ENCODE data around the gene NTN1.
"Not testable (repeated sequence)": the region's sequence is repeated elsewhere in the genome, so short reads cannot be mapped to it uniquely, and the experiment has no call there.

Gene NTN1

GRCh38 chr17:9104370-9105041, 83.2 kb downstream of the NTN1 start:
- TF ChIP-seq Cebpa-rat (IDR thresholded peaks at IDR 0.05): 0 out of 22 replicates have a peak, but pooled peaks of 1 of the 11 experiments have one; percentile 3
- no peak overlapping the region for H3K9ac ChIP-seq

GRCh38 chr17:9105068-9105868, 84.0 kb downstream of the NTN1 start:
- Histone ChIP-seq H3K4me2 (no peak overlapping the region), H3K9me3 (replicated peaks in 1 of 11) (peaks cover 4 to 25% (median 15%) of the 10 kb centered on the region in 11 experiments; a peak in 14 of 22 replicates), H4K20me1 (no peaks in the 10 kb centered on the region), H3K27me3 (no peaks in the 10 kb centered on the region), H3K9ac (no peak overlapping the region), H3K36me3 (no peaks in the 10 kb centered on the region), H3K4me3 (no peak overlapping the region), H3K27ac (no peak overlapping the region), H3K4me1 (peaks cover 0 to 22% (median 11%) of the 10 kb centered on the region in 10 experiments; a peak in 11 of 20 replicates)
- TF ChIP-seq Cebpa-rat (IDR thresholded peaks at IDR 0.05): no peak

More at GRCh38 chr17:9104370-9105041, 83.2 kb downstream of the NTN1 start:
- Histone ChIP-seq H3K9me3 (replicated peaks in 1 of 11) (peaks cover 4 to 25% (median 15%) of the 10 kb centered on the region in 11 experiments; a peak in 14 of 22 replicates), H3K27me3 (no peaks in the 10 kb centered on the region), H3K4me2 (no peak overlapping the region), H3K36me3 (no peaks in the 10 kb centered on the region), H4K20me1 (no peaks in the 10 kb centered on the region), H3K4me1 (peaks cover 0 to 22% (median 12%) of the 10 kb centered on the region in 10 experiments; a peak in 11 of 20 replicates), H3K4me3 (no peak overlapping the region), H3K27ac (no peak overlapping the region)

- not testable (repeated sequence) for H3K4me3 ChIP-seq, H3K27me3 ChIP-seq
Measured at GRCh38 chr17:9106278-9106677, 85.0 kb downstream of the NTN1 start.

GRCh38 chr17:9107527-9107926, 86.2 kb downstream of the NTN1 start:
- Histone ChIP-seq H3K9ac (no peak overlapping the region), H3K36me3 (no peaks in the 10 kb centered on the region), H3K4me3 (no peak overlapping the region), H3K4me1 (0 out of 20 replicates have a peak, but pooled peaks cover 0 to 4% (median 0%) of the 10 kb centered on the region in 10 experiments), H3K27ac (no peak overlapping the region), H4K20me1 (no peaks in the 10 kb centered on the region), H3K4me2 (no peak overlapping the region), H3K9me3 (replicated peaks in 1 of 11) (peaks cover 0 to 12% (median 5%) of the 10 kb centered on the region in 11 experiments; a peak in 10 of 22 replicates), H3K27me3 (no peaks in the 10 kb centered on the region)
- no peak for TF ChIP-seq Cebpa-rat (IDR thresholded peaks at IDR 0.05)

More at GRCh38 chr17:9106278-9106677, 85.0 kb downstream of the NTN1 start:
- H3K9ac ChIP-seq, H3K4me2 ChIP-seq, H3K27ac ChIP-seq, H3K36me3 ChIP-seq, H4K20me1 ChIP-seq: not testable (repeated sequence)
- Histone ChIP-seq H3K9me3 (replicated peaks in 1 of 11) (peaks cover 4 to 25% (median 15%) of the 10 kb centered on the region in 11 experiments; a peak in 14 of 22 replicates), H3K4me1 (peaks cover 0 to 12% (median 6%) of the 10 kb centered on the region in 10 experiments; a peak in 10 of 20 replicates)

- no peaks in the 10 kb centered on the region for H3K36me3 ChIP-seq
- no peaks in the 10 kb centered on the region for H3K27me3 ChIP-seq
- H4K20me1 ChIP-seq: no peaks in the 10 kb centered on the region
- no peak for TF ChIP-seq Cebpa-rat (IDR thresholded peaks at IDR 0.05)
- peaks cover 0 to 7% (median 0%) of the 10 kb centered on the region in 11 experiments; a peak in 4 of 22 replicates for H3K9me3 ChIP-seq (replicated peaks in 1 of 11)
- H3K4me2 ChIP-seq: no peak overlapping the region
- H3K4me3 ChIP-seq: no peak overlapping the region
- H3K27ac ChIP-seq: no peak overlapping the region
- no peak overlapping the region for H3K9ac ChIP-seq
- 0 out of 20 replicates have a peak, but pooled peaks cover 0 to 4% (median 0%) of the 10 kb centered on the region in 10 experiments for H3K4me1 ChIP-seq
Measured at GRCh38 chr17:9108146-9108545, 86.8 kb downstream of the NTN1 start.

GRCh38 chr17:9109933-9110332, 88.6 kb downstream of the NTN1 start:
- no peak for TF ChIP-seq Cebpa-rat (IDR thresholded peaks at IDR 0.05)
- H3K4me1 ChIP-seq: peaks cover 3 to 9% (median 5%) of the 10 kb centered on the region in 10 experiments
- peaks cover 0 to 7% (median 0%) of the 10 kb centered on the region in 11 experiments; a peak in 6 of 22 replicates for H3K27me3 ChIP-seq
- peaks cover 0 to 3% (median 0%) of the 10 kb centered on the region in 11 experiments; a peak in 1 of 22 replicates for H3K9me3 ChIP-seq (replicated peaks in 1 of 11)
- H3K9ac ChIP-seq: no peak overlapping the region
- no peaks in the 10 kb centered on the region for H4K20me1 ChIP-seq
- H3K27ac ChIP-seq: no peak overlapping the region
- no peak overlapping the region for H3K4me3 ChIP-seq
- no peak overlapping the region for H3K4me2 ChIP-seq
- H3K36me3 ChIP-seq: no peaks in the 10 kb centered on the region

- Histone ChIP-seq H3K4me3 (no peak overlapping the region), H3K36me3 (no peaks in the 10 kb centered on the region), H3K27ac (no peak overlapping the region), H3K9ac (no peak overlapping the region), H3K9me3 (replicated peaks in 1 of 11) (no peaks in the 10 kb centered on the region), H3K4me1 (peaks cover 8 to 15% (median 11%) of the 10 kb centered on the region in 10 experiments), H3K4me2 (no peak overlapping the region), H3K27me3 (peaks cover 0 to 10% (median 0%) of the 10 kb centered on the region in 11 experiments; a peak in 6 of 22 replicates), H4K20me1 (no peaks in the 10 kb centered on the region)
- no peak for TF ChIP-seq Cebpa-rat (IDR thresholded peaks at IDR 0.05)
Measured at GRCh38 chr17:9110501-9110900, 89.2 kb downstream of the NTN1 start.

- H3K27me3 ChIP-seq: peaks cover 0 to 19% (median 3%) of the 10 kb centered on the region in 11 experiments; a peak in 8 of 22 replicates
- no peaks in the 10 kb centered on the region for H4K20me1 ChIP-seq
- no peak for TF ChIP-seq Cebpa-rat (IDR thresholded peaks at IDR 0.05)
- peaks cover 8 to 33% (median 20%) of the 10 kb centered on the region in 10 experiments for H3K4me1 ChIP-seq
- no peaks in the 10 kb centered on the region for H3K36me3 ChIP-seq
- peaks cover 5 to 7% (median 6%) of the 10 kb centered on the region in 11 experiments; a peak in 17 of 22 replicates for H3K9me3 ChIP-seq (replicated peaks in 1 of 11)
- peak overlapping the region; percentile 72 to 92 (median 86) for H3K4me2 ChIP-seq
- H3K27ac ChIP-seq: peak overlapping the region in 9 of 11 experiments; percentile 21 to 66 (median 37); a peak in 16 of 22 replicates
- H3K4me3 ChIP-seq: peak overlapping the region; percentile 48 to 71 (median 56)
- H3K9ac ChIP-seq: peak overlapping the region; percentile 40 to 76 (median 70)
Measured at GRCh38 chr17:9115214-9116191, 94.2 kb downstream of the NTN1 start.
